ENCODE data around the gene PFAS.

The PFAS gene

GRCh38 chr17:8277317-8277716 lies 28.2 kb downstream of the PFAS start:
- Histone ChIP-seq H3K27ac (no peak overlapping the region), H3K36me3 (ENCODE audit: insufficient read depth) (no peaks in the 10 kb centered on the region), H3K4me2 (no peak overlapping the region), H3K4me1 (ENCODE audit: low read depth, poor library complexity, severe bottlenecking) (no peaks in the 10 kb centered on the region), H3K27me3 (ENCODE audit: insufficient read depth, low read depth) (no peaks in the 10 kb centered on the region), H3K4me3 (IDR thresholded peaks at IDR 0.05; ENCODE audit: insufficient read depth, low read depth, low read length) (no peak overlapping the region), H2AFZ (ENCODE audit: low read depth) (no peak overlapping the region), H3K9ac (no peak overlapping the region), H4K20me1 (ENCODE audit: insufficient read depth) (no peaks in the 10 kb centered on the region), H3K79me2 (ENCODE audit: insufficient read depth, low read depth) (no peaks in the 10 kb centered on the region)
- no peak for TF ChIP-seq CTCF (conservative IDR thresholded peaks at IDR 0.05; ENCODE audit: low read depth, low read length)

GRCh38 chr17:8282345-8282744 lies 33.3 kb downstream of the PFAS start:
- Histone ChIP-seq H3K4me3 (IDR thresholded peaks at IDR 0.05; ENCODE audit: insufficient read depth, low read depth, low read length) (no peak overlapping the region), H3K27me3 (ENCODE audit: insufficient read depth, low read depth) (no peaks in the 10 kb centered on the region), H3K79me2 (ENCODE audit: insufficient read depth, low read depth) (no peaks in the 10 kb centered on the region), H2AFZ (ENCODE audit: low read depth) (no peak overlapping the region), H3K9ac (no peak overlapping the region), H3K4me2 (no peak overlapping the region), H4K20me1 (ENCODE audit: insufficient read depth) (no peaks in the 10 kb centered on the region), H3K4me1 (ENCODE audit: low read depth, poor library complexity, severe bottlenecking) (no peaks in the 10 kb centered on the region), H3K36me3 (ENCODE audit: insufficient read depth) (no peaks in the 10 kb centered on the region), H3K27ac (no peak overlapping the region)
- no peak for TF ChIP-seq CTCF (conservative IDR thresholded peaks at IDR 0.05; ENCODE audit: low read depth, low read length)

GRCh38 chr17:8283356-8283755 lies 34.3 kb downstream of the PFAS start:
- H3K79me2 ChIP-seq (ENCODE audit: insufficient read depth, low read depth): no peaks in the 10 kb centered on the region
- no peak overlapping the region for H2AFZ ChIP-seq (ENCODE audit: low read depth)
- H3K36me3 ChIP-seq (ENCODE audit: insufficient read depth): no peaks in the 10 kb centered on the region
- H3K4me1 ChIP-seq (ENCODE audit: low read depth, poor library complexity, severe bottlenecking): no peaks in the 10 kb centered on the region
- TF ChIP-seq CTCF (conservative IDR thresholded peaks at IDR 0.05; ENCODE audit: low read depth, low read length): no peak
- no peak overlapping the region for H3K9ac ChIP-seq
- no peak overlapping the region for H3K4me2 ChIP-seq
- no peaks in the 10 kb centered on the region for H4K20me1 ChIP-seq (ENCODE audit: insufficient read depth)
- no peak overlapping the region for H3K4me3 ChIP-seq (IDR thresholded peaks at IDR 0.05; ENCODE audit: insufficient read depth, low read depth, low read length)
- no peaks in the 10 kb centered on the region for H3K27me3 ChIP-seq (ENCODE audit: insufficient read depth, low read depth)
- no peak overlapping the region for H3K27ac ChIP-seq

GRCh38 chr17:8284126-8284525 lies 35.0 kb downstream of the PFAS start:
- Histone ChIP-seq H3K4me2 (no peak overlapping the region), H2AFZ (ENCODE audit: low read depth) (no peak overlapping the region), H4K20me1 (ENCODE audit: insufficient read depth) (no peaks in the 10 kb centered on the region), H3K27ac (no peak overlapping the region), H3K27me3 (ENCODE audit: insufficient read depth, low read depth) (no peaks in the 10 kb centered on the region), H3K4me1 (ENCODE audit: low read depth, poor library complexity, severe bottlenecking) (no peaks in the 10 kb centered on the region), H3K79me2 (ENCODE audit: insufficient read depth, low read depth) (no peaks in the 10 kb centered on the region), H3K36me3 (ENCODE audit: insufficient read depth) (no peaks in the 10 kb centered on the region), H3K4me3 (IDR thresholded peaks at IDR 0.05; ENCODE audit: insufficient read depth, low read depth, low read length) (no peak overlapping the region), H3K9ac (no peak overlapping the region)
- no peak for TF ChIP-seq CTCF (conservative IDR thresholded peaks at IDR 0.05; ENCODE audit: low read depth, low read length)

All from KMS-11 (cell line).